HG03469 (cell line): ENCODE data around the gene RCAN3.
A peak's percentile ranks its signal among the peaks of the same experiment; 100 is the strongest.
"Not testable (repeated sequence)": the region's sequence is repeated elsewhere in the genome, so short reads cannot be mapped to it uniquely, and the experiment has no call there.

Experiments used
- ATAC-seq: cut with Tn5 transposase; IDR thresholded peaks from one replicate; pipeline ENCODE4 v1.9.1; 2021; ENCODE audit warnings: mild to moderate bottlenecking, moderate library complexity, moderate number of reproducible peaks; ENCODE audit not compliant: unreplicated experiment

RCAN3 gene

GRCh38 chr1:24502709-24503058 lies at the start of gene RCAN3:
TSS of gene RCAN3 (plus strand) at chr1:24502836. CDS start at chr1:24514373, 11,537 bp downstream.
- ATAC-seq, result peak; percentile 53

- ATAC-seq, result no peak
These were observed 49.6 kb upstream of the RCAN3 start for GRCh38 chr1:24452922-24453485.

- ATAC-seq, result no peak
These were observed 48.0 kb upstream of the RCAN3 start for GRCh38 chr1:24454673-24455072.

GRCh38 chr1:24455272-24455671 lies 47.4 kb upstream of the RCAN3 start:
- ATAC-seq, result no peak

GRCh38 chr1:24457866-24458265 lies 44.8 kb upstream of the RCAN3 start:
- no peak for ATAC-seq

GRCh38 chr1:24459551-24460266 lies 42.9 kb upstream of the RCAN3 start:
- ATAC-seq, result no peak

GRCh38 chr1:24462128-24462527 lies 40.5 kb upstream of the RCAN3 start:
- ATAC-seq, result not testable (repeated sequence)

- ATAC-seq, result no peak
These were observed 38.6 kb upstream of the RCAN3 start for GRCh38 chr1:24463776-24464735.

- ATAC-seq, result no peak
These were observed 37.5 kb upstream of the RCAN3 start for GRCh38 chr1:24465099-24465498.

- ATAC-seq, result no peak
These were observed 37.0 kb upstream of the RCAN3 start for GRCh38 chr1:24465638-24466037.

- no peak for ATAC-seq
These were observed 33.8 kb upstream of the RCAN3 start for GRCh38 chr1:24468685-24469316.

GRCh38 chr1:24470592-24470991 lies 32.0 kb upstream of the RCAN3 start:
- no peak for ATAC-seq

GRCh38 chr1:24472527-24473251 lies 29.9 kb upstream of the RCAN3 start:
- ATAC-seq, result no peak

GRCh38 chr1:24474193-24474592 lies 28.4 kb upstream of the RCAN3 start:
- no peak for ATAC-seq

- no peak for ATAC-seq
These were observed 26.9 kb upstream of the RCAN3 start for GRCh38 chr1:24475700-24476099.

GRCh38 chr1:24476571-24476970 lies 26.1 kb upstream of the RCAN3 start:
- ATAC-seq, result no peak

GRCh38 chr1:24477309-24477708 lies 25.3 kb upstream of the RCAN3 start:
- ATAC-seq, result no peak

- ATAC-seq, result no peak
These were observed 21.5 kb upstream of the RCAN3 start for GRCh38 chr1:24481101-24481500.

GRCh38 chr1:24481843-24482610 lies 20.6 kb upstream of the RCAN3 start:
- no peak for ATAC-seq

- no peak for ATAC-seq
These were observed 19.2 kb upstream of the RCAN3 start for GRCh38 chr1:24483441-24483840.
